Calu3 (cell line): ENCODE results near the gene MPZL2. TPM values are rescaled to one million over a fixed set of nuclear protein-coding genes. Genes with fewer than 3 reads are reported as not detected.

ENCODE experiments used
- BruUV-seq: library from RNA; stranded (reverse); fragments of 400-500 nt; replicated peaks from 2 replicates; lab custom pipeline; 2021; lab: Mats Ljungman, UMichigan
- CTCF ChIA-PET: fragments of 300-600 bp; sonication (Branson Sonifier 250); formaldehyde crosslinking; loops from one replicate; lab custom pipeline; 2022; ENCODE audit warnings: antibody characterized with exemption; lab: Charles Lee
- DNase-seq: peaks from one replicate; pipeline ENCODE4 v3.0.0; 2022
- H3K27ac Mint-ChIP-seq: one replicate; pipeline ENCODE4 v1.8.0; 2022; ENCODE audit warnings: mixed read lengths; ENCODE audit not compliant: unreplicated experiment
- H3K27me3 Mint-ChIP-seq: one replicate; pipeline ENCODE4 v1.8.0; 2022; ENCODE audit warnings: mixed read lengths; ENCODE audit not compliant: unreplicated experiment
- H3K36me3 Mint-ChIP-seq: one replicate; pipeline ENCODE4 v1.8.0; 2022; ENCODE audit warnings: mild to moderate bottlenecking, moderate library complexity, mixed read lengths; ENCODE audit not compliant: insufficient read depth, unreplicated experiment
- H3K4me1 Mint-ChIP-seq: one replicate; pipeline ENCODE4 v1.8.0; 2022; ENCODE audit warnings: mild to moderate bottlenecking, low read depth, mixed read lengths; ENCODE audit not compliant: unreplicated experiment
- H3K4me3 Mint-ChIP-seq: one replicate; pipeline ENCODE4 v1.8.0; 2022; ENCODE audit warnings: mild to moderate bottlenecking, low read depth, moderate library complexity, mixed read lengths; ENCODE audit not compliant: unreplicated experiment
- H3K9me3 Mint-ChIP-seq: one replicate; pipeline ENCODE4 v1.8.0; 2022; ENCODE audit warnings: low read depth, mixed read lengths; ENCODE audit not compliant: unreplicated experiment
- intact Hi-C: fragments of 100-400 bp; cut with micrococcal nuclease; formaldehyde crosslinking; loops from one replicate; pipeline ENCODE4 v1.10.0; 2022; ENCODE audit not compliant: unreplicated experiment
- total RNA-seq: library from RNA; stranded (reverse); gene quantifications from 2 replicates; pipeline ENCODE4 v1.2.3, GENCODE V29; 2022
- TF ChIP-seq, protein P1 (sequence below): fragments of 200-600 bp; IDR thresholded peaks from one replicate; pipeline ENCODE4 v1.8.0; 2022; ENCODE audit warnings: antibody characterized with exemption; ENCODE audit not compliant: unreplicated experiment

The MPZL2 gene
- total RNA-seq, 1 experiment from 2014 or later, result 69.6 TPM

DNA sequence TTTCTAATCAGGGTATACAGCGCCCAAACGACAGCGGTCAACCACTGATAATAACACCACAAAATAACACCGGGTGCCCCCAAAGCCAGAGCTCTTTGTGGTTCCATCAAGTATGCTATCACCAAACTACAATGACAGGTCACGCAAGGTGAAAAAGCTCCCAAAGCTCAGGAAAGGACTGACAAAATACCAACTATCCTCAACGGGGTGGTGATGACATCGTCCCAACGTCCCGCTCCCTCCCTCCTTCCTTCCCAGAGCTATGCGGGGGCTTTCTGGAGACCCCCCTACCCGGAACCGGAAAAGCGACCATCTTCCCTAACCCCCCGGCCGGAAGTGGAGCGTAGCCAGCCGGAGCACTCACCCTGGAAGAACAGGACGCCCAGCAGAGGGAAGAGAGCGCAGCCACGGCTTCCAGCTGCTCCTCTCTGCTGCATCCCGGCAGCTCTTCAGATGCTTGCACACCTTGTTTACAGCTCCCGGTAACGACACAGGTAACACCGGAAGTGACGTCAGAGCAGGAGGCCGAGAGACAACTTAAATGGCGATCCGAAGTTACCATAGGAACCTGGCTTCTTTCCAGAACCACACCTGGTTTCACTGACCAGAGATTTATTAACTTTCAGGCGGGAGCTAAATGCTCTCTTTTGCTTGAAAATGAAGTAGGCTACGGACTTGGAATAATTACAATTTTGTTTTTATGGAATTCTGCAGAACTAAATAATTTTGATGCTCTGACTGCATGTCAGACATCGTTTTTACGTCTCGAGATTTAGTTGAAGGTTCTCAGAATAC lies 12.0 kb downstream of the MPZL2 start, which contains the start of gene MPZL3:
Gene MPZL3, minus strand, starts transcription at position 508 of the 795 bp plus-strand sequence. Its CDS starts 71 bp downstream, at position 437.
- no peaks in the 10 kb centered on the region for H3K9me3 Mint-ChIP-seq
- peaks cover 17% of the 10 kb centered on the region for H3K4me1 Mint-ChIP-seq
- DNase-seq, result peak; percentile 86
- H3K27me3 Mint-ChIP-seq, result no peaks in the 10 kb centered on the region
- BruUV-seq, result TSS peak; percentile 86
- CTCF ChIA-PET, result interaction anchor here (0.7 to 2.2 kb wide), 6 partner anchors 10 to 80 kb away, joined by 3 to 7 read pairs (median 3); partner anchors contain the start of gene MPZL2
- H3K27ac Mint-ChIP-seq, result peak within 1 kb of the TSS; percentile 99
- intact Hi-C loops, result no loop called here
- peaks cover 27% of the 10 kb centered on the region for H3K36me3 Mint-ChIP-seq
- peak within 1 kb of the TSS; percentile 81 for H3K4me3 Mint-ChIP-seq
- TF ChIP-seq, protein P1, sequence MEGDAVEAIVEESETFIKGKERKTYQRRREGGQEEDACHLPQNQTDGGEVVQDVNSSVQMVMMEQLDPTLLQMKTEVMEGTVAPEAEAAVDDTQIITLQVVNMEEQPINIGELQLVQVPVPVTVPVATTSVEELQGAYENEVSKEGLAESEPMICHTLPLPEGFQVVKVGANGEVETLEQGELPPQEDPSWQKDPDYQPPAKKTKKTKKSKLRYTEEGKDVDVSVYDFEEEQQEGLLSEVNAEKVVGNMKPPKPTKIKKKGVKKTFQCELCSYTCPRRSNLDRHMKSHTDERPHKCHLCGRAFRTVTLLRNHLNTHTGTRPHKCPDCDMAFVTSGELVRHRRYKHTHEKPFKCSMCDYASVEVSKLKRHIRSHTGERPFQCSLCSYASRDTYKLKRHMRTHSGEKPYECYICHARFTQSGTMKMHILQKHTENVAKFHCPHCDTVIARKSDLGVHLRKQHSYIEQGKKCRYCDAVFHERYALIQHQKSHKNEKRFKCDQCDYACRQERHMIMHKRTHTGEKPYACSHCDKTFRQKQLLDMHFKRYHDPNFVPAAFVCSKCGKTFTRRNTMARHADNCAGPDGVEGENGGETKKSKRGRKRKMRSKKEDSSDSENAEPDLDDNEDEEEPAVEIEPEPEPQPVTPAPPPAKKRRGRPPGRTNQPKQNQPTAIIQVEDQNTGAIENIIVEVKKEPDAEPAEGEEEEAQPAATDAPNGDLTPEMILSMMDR, result no peak

DNA sequence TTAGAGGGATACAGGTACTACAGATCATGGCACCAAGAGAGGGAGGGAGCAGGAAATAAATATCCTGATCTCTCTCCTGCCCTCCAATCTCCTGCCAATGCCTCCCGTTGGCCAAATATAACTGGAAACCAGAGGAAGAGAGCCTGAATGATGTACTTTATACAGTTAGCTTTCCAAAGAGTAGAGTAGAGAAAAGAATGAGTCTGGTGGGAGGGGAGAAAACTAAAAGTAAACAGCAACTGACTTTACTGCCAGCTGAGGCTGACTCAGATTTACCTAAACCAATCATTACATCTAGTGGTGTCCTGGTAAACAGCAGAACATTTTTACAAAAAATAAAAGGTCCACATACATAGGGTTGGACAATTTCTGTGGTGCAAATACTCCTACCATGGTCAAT lies 17.1 kb downstream of the MPZL2 start:
- no peak overlapping the region for H3K4me3 Mint-ChIP-seq
- no peaks in the 10 kb centered on the region for H3K9me3 Mint-ChIP-seq
- H3K27me3 Mint-ChIP-seq, result no peaks in the 10 kb centered on the region
- TF ChIP-seq, protein P1, result no peak
- no TSS peak for BruUV-seq
- H3K36me3 Mint-ChIP-seq, result peaks cover 18% of the 10 kb centered on the region
- DNase-seq, result no peak
- peaks cover 55% of the 10 kb centered on the region for H3K4me1 Mint-ChIP-seq
- intact Hi-C loops, result no loop called here
- no peak overlapping the region for H3K27ac Mint-ChIP-seq
- CTCF ChIA-PET, result interaction anchor here (1.6 kb wide), 1 partner anchor 49 kb away, joined by 4 read pairs; no protein-coding TSS in a partner anchor

GRCh38 chr11:118245936-118246562 lies 18.0 kb downstream of the MPZL2 start:
- H3K4me1 Mint-ChIP-seq, result peaks cover 65% of the 10 kb centered on the region
- no peaks in the 10 kb centered on the region for H3K27me3 Mint-ChIP-seq
- H3K4me3 Mint-ChIP-seq, result no peak overlapping the region

More at GRCh38 chr11:118245936-118246562, 18.0 kb downstream of the MPZL2 start:
- TF ChIP-seq, protein P1, result no peak
- DNase-seq, result no peak
- no TSS peak for BruUV-seq
- H3K27ac Mint-ChIP-seq, result no peak overlapping the region
- no peaks in the 10 kb centered on the region for H3K9me3 Mint-ChIP-seq
- intact Hi-C loops, result no loop called here
- CTCF ChIA-PET, result interaction anchor here (1.6 kb wide), 1 partner anchor 48 kb away, joined by 4 read pairs; no protein-coding TSS in a partner anchor
- H3K36me3 Mint-ChIP-seq, result peaks cover 19% of the 10 kb centered on the region
